Stimulated activated CD4-positive, alpha-beta T cell treated with anti-CD3 and anti-CD28 coated beads, Interleukin-1b, Interleukin-23, amount 100 ng/mL, for 24 hours (primary cell): ENCODE results near the gene ICE1.
"Not testable (repeated sequence)": the region's sequence is repeated elsewhere in the genome, so short reads cannot be mapped to it uniquely, and the experiment has no call there.

ENCODE experiments used
- DNase-seq, 4 experiments: peaks; one replicate each; pipeline ENCODE4 v3.0.0-alpha.2; 2020; ENCODE audit warnings: low read depth in 4 of 4, low spot score in 1 of 4

The ICE1 gene

GRCh38 chr5:5421961-5422818 is at the start of gene ICE1:
TSS of gene ICE1 (plus strand) at chr5:5422677. CDS start at chr5:5422916, 239 bp downstream.
- DNase-seq: peak; percentile 85 to 90 (median 86)

GRCh38 chr5:5372930-5373329 is 49.5 kb upstream of the ICE1 start:
- DNase-seq: no peak

GRCh38 chr5:5373351-5373989 is 49.0 kb upstream of the ICE1 start:
- no peak for DNase-seq

GRCh38 chr5:5374009-5374715 is 48.3 kb upstream of the ICE1 start:
- no peak for DNase-seq

- no peak for DNase-seq
These were observed 44.7 kb upstream of the ICE1 start for GRCh38 chr5:5377780-5378179.

- no peak for DNase-seq
These were observed 43.9 kb upstream of the ICE1 start for GRCh38 chr5:5378531-5378930.

- DNase-seq: no peak
These were observed 42.2 kb upstream of the ICE1 start for GRCh38 chr5:5380298-5380697.

- no peak for DNase-seq
These were observed 41.1 kb upstream of the ICE1 start for GRCh38 chr5:5381310-5381913.

- DNase-seq: no peak
These were observed 39.0 kb upstream of the ICE1 start for GRCh38 chr5:5383461-5383860.

- DNase-seq: no peak
These were observed 37.7 kb upstream of the ICE1 start for GRCh38 chr5:5384660-5385330.

GRCh38 chr5:5385331-5385662 is 37.2 kb upstream of the ICE1 start:
- DNase-seq: no peak

- no peak for DNase-seq
These were observed 36.1 kb upstream of the ICE1 start for GRCh38 chr5:5386329-5386728.

- DNase-seq: no peak
These were observed 35.3 kb upstream of the ICE1 start for GRCh38 chr5:5387192-5387591.

- no peak for DNase-seq
These were observed 34.7 kb upstream of the ICE1 start for GRCh38 chr5:5387777-5388176.

GRCh38 chr5:5390121-5390869 is 32.2 kb upstream of the ICE1 start:
- DNase-seq: not testable (repeated sequence)

GRCh38 chr5:5392504-5392903 is 30.0 kb upstream of the ICE1 start:
- not testable (repeated sequence) for DNase-seq

- DNase-seq: not testable (repeated sequence)
These were observed 28.0 kb upstream of the ICE1 start for GRCh38 chr5:5394384-5394986.

GRCh38 chr5:5395093-5395492 is 27.4 kb upstream of the ICE1 start:
- DNase-seq: not testable (repeated sequence)

- DNase-seq: no peak
These were observed 24.4 kb upstream of the ICE1 start for GRCh38 chr5:5398071-5398470.

GRCh38 chr5:5401095-5401494 is 21.4 kb upstream of the ICE1 start:
- DNase-seq: no peak
